Mucosa of descending colon (tissue), 3 donors: ENCODE results near the gene FGF11. TPM values are rescaled to one million over a fixed set of nuclear protein-coding genes. Genes with fewer than 3 reads are reported as not detected.

Experiments used
- ATAC-seq: fragments of 200-7000 bp; cut with Tn5 transposase; one replicate; pipeline ENCODE4 v1.9.1; 2020; ENCODE audit warnings: mild to moderate bottlenecking, moderate library complexity
- DNase-seq, 3 donors: peaks; one replicate each; pipeline ENCODE4 v3.0.0-alpha.2; 2020
- H3K36me3 ChIP-seq: fragments of 200-600 bp; one replicate; pipeline ENCODE4 v1.8.0; 2021; ENCODE audit warnings: low read depth, mild to moderate bottlenecking
- H3K4me1 ChIP-seq: fragments of 200-600 bp; one replicate; pipeline ENCODE4 v1.8.0; 2021; ENCODE audit warnings: low read depth, mild to moderate bottlenecking
- H3K4me3 ChIP-seq: fragments of 200-600 bp; one replicate; pipeline ENCODE4 v1.8.0; 2021; ENCODE audit warnings: mild to moderate bottlenecking
- H3K9me3 ChIP-seq: fragments of 200-600 bp; one replicate; pipeline ENCODE4 v1.8.0; 2021; ENCODE audit warnings: mild to moderate bottlenecking
- intact Hi-C, 2 donors: fragments of 100-400 bp; cut with DNase I in 1 of 2; cut with micrococcal nuclease in 1 of 2; formaldehyde crosslinking; loops; one replicate each; pipeline versions ENCODE4 v1.11.0 to v1.11.1; 2022; cut with DNase I, micrococcal nuclease
- total RNA-seq, 3 donors: library from RNA; stranded (reverse); fragmentation: NEBNext Ultra II Directional in 2 of 3; extraction: Animal tissue kit (Norgen Biotek cat#: 25700) in 2 of 3; gene quantifications; one replicate each; pipeline versions ENCODE4 v1.2.1 to v1.2.4, GENCODE V29; 2021 to 2023
- TF ChIP-seq, protein P1 (sequence below): fragments of 200-600 bp; IDR thresholded peaks from one replicate; pipeline ENCODE4 v1.8.0; 2022; ENCODE audit warnings: antibody characterized with exemption, mild to moderate bottlenecking
- donor health status: DM: no; HTN: no; CAD: no; lungs with moderate emphysema.
- donor health status: DM: no; HTN: no; CAD: no.
- donor health status: DM: no; HTN: yes; CAD: no.

The FGF11 gene
- total RNA-seq, 3 donors from 2014 or later = 1.4 to 3.0 (median 2.2) TPM

DNA sequence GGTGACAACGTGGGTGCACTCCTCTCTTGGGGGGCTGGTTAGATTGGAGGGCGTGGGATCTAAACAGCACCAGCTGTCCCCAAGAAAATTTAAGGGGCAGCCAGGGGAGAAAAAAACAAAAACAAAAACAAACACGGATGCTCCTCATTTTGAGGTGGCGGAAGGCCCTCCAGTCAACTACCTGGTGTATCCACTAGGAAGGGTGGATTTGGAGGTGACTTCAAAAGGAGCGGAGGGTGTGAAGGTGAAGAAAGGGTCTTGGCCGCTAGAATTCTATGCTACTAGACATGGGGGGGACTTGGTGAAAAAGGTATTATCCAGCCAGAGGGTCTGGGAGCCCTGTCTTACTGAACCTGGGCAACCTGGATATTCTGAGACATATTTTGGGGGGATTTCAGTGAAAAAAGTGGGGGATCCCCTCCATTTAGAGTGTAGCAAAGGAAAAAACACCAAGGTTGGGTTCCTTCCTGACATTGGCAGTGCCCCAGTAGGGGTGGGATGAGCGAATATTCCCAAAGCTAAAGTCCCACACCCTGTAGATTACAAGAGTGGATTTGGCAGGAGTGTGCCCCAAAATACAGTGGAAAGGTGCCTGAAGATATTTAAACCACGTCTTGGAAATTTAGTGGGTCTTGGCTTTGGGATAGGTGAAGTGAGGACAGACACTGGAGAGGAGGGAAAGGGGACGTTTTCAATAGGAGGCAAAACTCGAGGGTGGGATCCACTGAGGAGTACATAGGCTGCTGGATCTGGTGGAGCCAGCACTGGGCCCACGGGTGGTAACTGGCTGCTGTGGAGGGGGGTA lies 454 bp upstream of the FGF11 start:
- peaks cover 26% of the 10 kb centered on the region for H3K4me1 ChIP-seq
- TF ChIP-seq, protein P1, sequence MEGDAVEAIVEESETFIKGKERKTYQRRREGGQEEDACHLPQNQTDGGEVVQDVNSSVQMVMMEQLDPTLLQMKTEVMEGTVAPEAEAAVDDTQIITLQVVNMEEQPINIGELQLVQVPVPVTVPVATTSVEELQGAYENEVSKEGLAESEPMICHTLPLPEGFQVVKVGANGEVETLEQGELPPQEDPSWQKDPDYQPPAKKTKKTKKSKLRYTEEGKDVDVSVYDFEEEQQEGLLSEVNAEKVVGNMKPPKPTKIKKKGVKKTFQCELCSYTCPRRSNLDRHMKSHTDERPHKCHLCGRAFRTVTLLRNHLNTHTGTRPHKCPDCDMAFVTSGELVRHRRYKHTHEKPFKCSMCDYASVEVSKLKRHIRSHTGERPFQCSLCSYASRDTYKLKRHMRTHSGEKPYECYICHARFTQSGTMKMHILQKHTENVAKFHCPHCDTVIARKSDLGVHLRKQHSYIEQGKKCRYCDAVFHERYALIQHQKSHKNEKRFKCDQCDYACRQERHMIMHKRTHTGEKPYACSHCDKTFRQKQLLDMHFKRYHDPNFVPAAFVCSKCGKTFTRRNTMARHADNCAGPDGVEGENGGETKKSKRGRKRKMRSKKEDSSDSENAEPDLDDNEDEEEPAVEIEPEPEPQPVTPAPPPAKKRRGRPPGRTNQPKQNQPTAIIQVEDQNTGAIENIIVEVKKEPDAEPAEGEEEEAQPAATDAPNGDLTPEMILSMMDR = no peak
- intact Hi-C loops = no loop called here
- no peaks in the 10 kb centered on the region for H3K9me3 ChIP-seq
- ATAC-seq (no peak), DNase-seq (no peak)
- H3K4me3 ChIP-seq = no peak overlapping the region
- no peaks in the 10 kb centered on the region for H3K36me3 ChIP-seq

GRCh38 chr17:7440113-7440833 lies 961 bp downstream of the FGF11 start:
- no peaks in the 10 kb centered on the region for H3K36me3 ChIP-seq
- DNase-seq (peak; percentile 49 to 69 (median 65)), ATAC-seq (no peak)
- H3K9me3 ChIP-seq = no peaks in the 10 kb centered on the region
- no peak overlapping the region for H3K4me3 ChIP-seq
- intact Hi-C loops = no loop called here
- TF ChIP-seq, protein P1 = no peak
- H3K4me1 ChIP-seq = peaks cover 31% of the 10 kb centered on the region

- Histone ChIP-seq H3K36me3 (no peaks in the 10 kb centered on the region), H3K4me1 (peaks cover 31% of the 10 kb centered on the region), H3K9me3 (no peaks in the 10 kb centered on the region), H3K4me3 (no peak overlapping the region)
- TF ChIP-seq, protein P1 = no peak
- intact Hi-C loops = no loop called here
- no peak for ATAC-seq
- DNase-seq = no peak
These were observed 1.5 kb downstream of the FGF11 start for GRCh38 chr17:7440834-7441195.

DNA sequence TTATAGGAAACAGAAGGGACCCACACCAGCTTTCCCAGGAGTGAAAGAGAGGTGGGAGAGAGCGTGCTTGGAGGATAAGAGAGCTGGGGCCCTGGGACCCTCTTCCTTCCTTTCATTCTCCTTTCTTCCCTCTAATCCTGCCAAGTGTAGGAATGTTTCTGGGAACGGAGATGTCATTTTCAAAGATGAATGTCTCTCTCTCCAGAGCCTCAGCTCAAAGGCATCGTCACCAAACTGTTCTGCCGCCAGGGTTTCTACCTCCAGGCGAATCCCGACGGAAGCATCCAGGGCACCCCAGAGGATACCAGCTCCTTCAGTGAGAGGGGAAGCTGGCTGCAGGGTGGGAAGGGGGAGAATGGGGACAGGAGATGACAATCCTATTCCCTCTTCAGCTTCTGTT lies 2.0 kb downstream of the FGF11 start:
- no peak for DNase-seq
- intact Hi-C loops = no loop called here
- TF ChIP-seq, protein P1 = no peak
- peaks cover 31% of the 10 kb centered on the region for H3K4me1 ChIP-seq
- H3K36me3 ChIP-seq = no peaks in the 10 kb centered on the region
- no peaks in the 10 kb centered on the region for H3K9me3 ChIP-seq
- H3K4me3 ChIP-seq = no peak overlapping the region
- no peak for ATAC-seq

DNA sequence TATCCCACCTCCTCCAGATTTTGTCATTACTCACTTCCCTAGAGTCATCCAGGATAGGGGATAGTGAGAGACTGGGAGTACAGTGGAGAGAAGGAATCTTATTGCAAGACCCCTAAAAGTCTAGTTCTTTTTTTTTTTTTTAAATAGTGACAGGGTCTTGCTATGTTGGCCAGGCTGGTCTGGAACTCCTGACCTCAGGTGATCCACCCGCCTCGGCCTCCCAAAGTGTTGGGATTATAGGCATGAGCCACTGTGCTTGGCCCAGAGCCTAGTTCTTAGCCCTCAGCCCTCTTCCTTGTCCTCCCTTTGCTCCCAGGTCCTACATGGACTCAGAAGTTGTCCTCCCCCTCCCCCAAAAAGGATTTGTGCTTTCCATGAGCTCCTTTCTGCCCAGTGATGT lies 2.8 kb downstream of the FGF11 start:
- ATAC-seq (no peak), DNase-seq (no peak)
- Histone ChIP-seq H3K36me3 (no peaks in the 10 kb centered on the region), H3K4me1 (peaks cover 30% of the 10 kb centered on the region), H3K4me3 (no peak overlapping the region), H3K9me3 (no peaks in the 10 kb centered on the region)
- TF ChIP-seq, protein P1 = no peak
- intact Hi-C loops = no loop called here
